NCI-H510A (cell line): ENCODE measurements around the gene PPM1M.
"Not testable (repeated sequence)": the region's sequence is repeated elsewhere in the genome, so short reads cannot be mapped to it uniquely, and the experiment has no call there.

ENCODE experiments used
- DNase-seq: peaks from one replicate; lab custom pipeline; 2025; lab: John Stamatoyannopoulos, UW

The PPM1M gene

GRCh38 chr3:52246728-52247408, 1.3 kb downstream of the PPM1M start:
- no peak for DNase-seq

- DNase-seq = no peak
Measured at GRCh38 chr3:52247409-52248164, 2.0 kb downstream of the PPM1M start.

- DNase-seq = no peak
Measured at GRCh38 chr3:52248165-52248541, 2.6 kb downstream of the PPM1M start.

- DNase-seq = no peak
Measured at GRCh38 chr3:52248816-52249547, 3.4 kb downstream of the PPM1M start.

- DNase-seq = no peak
Measured at GRCh38 chr3:52249683-52250082, 4.1 kb downstream of the PPM1M start.

GRCh38 chr3:52250122-52250521, 4.6 kb downstream of the PPM1M start:
- no peak for DNase-seq

GRCh38 chr3:52253314-52254304, 8.1 kb downstream of the PPM1M start:
- no peak for DNase-seq

GRCh38 chr3:52254608-52255007, 9.0 kb downstream of the PPM1M start:
- no peak for DNase-seq

GRCh38 chr3:52256159-52256558, 10.6 kb downstream of the PPM1M start:
- DNase-seq = no peak

GRCh38 chr3:52256622-52257021, 11.1 kb downstream of the PPM1M start:
- DNase-seq = no peak

GRCh38 chr3:52257911-52258310, 12.4 kb downstream of the PPM1M start:
- no peak for DNase-seq

GRCh38 chr3:52259035-52259434, 13.5 kb downstream of the PPM1M start:
- DNase-seq = no peak

GRCh38 chr3:52259448-52259847, 13.9 kb downstream of the PPM1M start:
- no peak for DNase-seq

GRCh38 chr3:52262447-52262846, 16.9 kb downstream of the PPM1M start:
- no peak for DNase-seq

- no peak for DNase-seq
Measured at GRCh38 chr3:52265387-52265786, 19.8 kb downstream of the PPM1M start.

- no peak for DNase-seq
Measured at GRCh38 chr3:52268036-52268435, 22.5 kb downstream of the PPM1M start.

GRCh38 chr3:52269776-52270175, 24.2 kb downstream of the PPM1M start:
- no peak for DNase-seq

- DNase-seq = no peak
Measured at GRCh38 chr3:52270252-52270754, 24.7 kb downstream of the PPM1M start.

GRCh38 chr3:52272172-52272571, 26.6 kb downstream of the PPM1M start:
- DNase-seq = not testable (repeated sequence)

GRCh38 chr3:52272831-52273230, 27.3 kb downstream of the PPM1M start:
- DNase-seq = no peak

GRCh38 chr3:52274781-52275180, 29.2 kb downstream of the PPM1M start:
- DNase-seq = not testable (repeated sequence)
